ENCODE data around the gene DRC3. TPM values are rescaled to one million over a fixed set of nuclear protein-coding genes. Genes with fewer than 3 reads are reported as not detected.

Gene DRC3
- total RNA-seq, 3 donors from 2014 or later = 1.0 to 3.3 (median 1.4) TPM

- Histone ChIP-seq H3K4me1 (ENCODE audit: low read depth) (no peaks in the 10 kb centered on the region), H3K36me3 (ENCODE audit: low read depth) (no peaks in the 10 kb centered on the region), H3K4me3 (no peak overlapping the region), H3K9me3 (no peaks in the 10 kb centered on the region)
- DNase-seq = no peak
- ATAC-seq = no peak
- intact Hi-C loops (cut with DNase I, micrococcal nuclease) = no loop called here
- TF ChIP-seq CTCF (IDR thresholded peaks at IDR 0.05) = no peak
Observed at GRCh38 chr17:18014006-18014405, 41.3 kb downstream of the DRC3 start.

DNA sequence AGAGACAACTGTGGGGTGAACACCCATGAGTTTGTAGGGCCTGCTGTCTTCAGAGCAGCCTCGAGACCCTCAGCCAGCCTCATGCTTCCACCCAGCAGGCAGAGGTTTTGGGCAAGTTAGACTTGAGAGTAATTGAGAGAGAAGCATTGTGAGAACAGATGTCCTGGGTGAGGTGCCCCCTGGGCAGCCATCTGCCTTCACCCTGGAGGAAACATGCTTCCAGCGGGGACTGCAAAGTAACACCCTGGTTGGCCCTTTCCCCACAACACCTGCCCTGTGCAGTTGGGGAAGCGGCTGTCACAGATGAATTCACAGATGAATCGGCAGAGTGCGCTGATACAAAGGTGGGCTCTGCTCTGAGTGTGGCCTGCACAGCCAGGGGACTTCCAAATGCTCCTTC is 42.9 kb downstream of the DRC3 start:
- intact Hi-C loops (cut with DNase I, micrococcal nuclease) = no loop called here
- TF ChIP-seq CTCF (IDR thresholded peaks at IDR 0.05) = no peak
- DNase-seq = no peak
- H3K36me3 ChIP-seq (ENCODE audit: low read depth) = no peaks in the 10 kb centered on the region
- no peaks in the 10 kb centered on the region for H3K9me3 ChIP-seq
- no peak for ATAC-seq
- H3K4me3 ChIP-seq = no peak overlapping the region
- H3K4me1 ChIP-seq (ENCODE audit: low read depth) = no peaks in the 10 kb centered on the region

DNA sequence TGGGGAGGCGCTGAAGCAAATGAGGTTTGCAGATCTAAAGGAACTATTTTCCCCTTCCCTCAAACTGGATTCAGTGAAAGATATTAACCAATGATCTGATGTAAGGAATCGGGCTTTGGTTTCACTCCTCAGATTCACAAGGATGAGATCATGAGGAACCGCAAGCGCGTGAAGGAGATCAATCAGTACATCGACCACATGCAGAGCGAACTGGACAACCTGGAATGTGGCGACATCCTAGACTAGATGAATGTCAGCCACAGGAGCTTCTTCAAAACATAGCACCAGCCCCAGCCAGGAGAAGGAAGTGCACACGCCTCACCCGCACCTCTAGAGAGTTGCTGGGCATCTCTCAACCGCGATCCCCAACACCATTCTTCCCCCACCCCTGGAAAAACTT is 43.8 kb downstream of the DRC3 start:
- no peak overlapping the region for H3K4me3 ChIP-seq
- H3K9me3 ChIP-seq = no peaks in the 10 kb centered on the region
- intact Hi-C loops (cut with DNase I, micrococcal nuclease) = no loop called here
- TF ChIP-seq CTCF (IDR thresholded peaks at IDR 0.05) = no peak
- no peaks in the 10 kb centered on the region for H3K36me3 ChIP-seq (ENCODE audit: low read depth)
- no peaks in the 10 kb centered on the region for H3K4me1 ChIP-seq (ENCODE audit: low read depth)
- DNase-seq (no peak), ATAC-seq (no peak)

DNA sequence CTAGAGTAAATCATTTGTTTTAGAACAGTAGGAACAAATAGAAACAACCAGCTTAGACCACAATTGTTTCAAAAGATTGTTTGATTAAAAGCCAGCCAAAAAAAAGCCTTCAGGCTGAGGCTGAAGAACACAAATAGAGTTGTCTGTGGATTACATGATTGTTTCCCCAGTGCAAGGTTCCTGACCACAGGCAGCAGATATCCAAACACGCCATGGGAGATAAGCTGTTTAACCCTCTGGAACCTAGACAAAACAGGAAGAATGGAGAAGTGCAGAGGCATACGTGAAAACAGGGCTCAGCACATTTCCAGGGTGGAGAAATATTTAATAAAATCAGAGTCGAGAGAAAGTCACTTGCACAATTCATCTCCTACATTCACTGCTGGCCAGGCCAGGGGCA is 45.3 kb downstream of the DRC3 start:
- DNase-seq = no peak
- no peak for TF ChIP-seq CTCF (IDR thresholded peaks at IDR 0.05)

DNA sequence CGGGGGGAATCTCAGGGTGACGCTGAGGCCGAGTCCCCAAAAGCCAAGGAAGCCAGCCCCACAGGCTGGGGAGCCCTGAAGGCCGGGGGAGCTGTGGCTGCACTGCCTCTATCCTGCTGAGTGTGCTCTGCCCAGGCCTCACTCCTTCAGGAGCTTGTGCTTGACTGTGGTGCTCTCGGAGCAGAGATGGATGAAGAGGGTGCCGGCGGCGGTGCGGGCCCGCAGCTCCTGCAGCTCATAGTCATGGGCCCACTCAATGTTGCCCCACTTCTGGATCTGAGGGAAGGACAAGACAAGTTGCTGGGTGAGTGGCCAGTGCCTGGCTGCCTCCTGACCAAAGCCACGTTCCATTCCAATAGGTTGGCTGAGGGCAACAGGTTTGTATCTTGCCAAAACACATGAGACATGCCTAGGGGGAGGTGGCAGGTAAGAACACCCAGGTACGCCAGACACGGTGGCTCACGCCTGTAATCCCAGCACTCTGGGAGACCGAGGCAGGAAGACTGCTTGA is 45.8 kb downstream of the DRC3 start:
- intact Hi-C loops (cut with DNase I, micrococcal nuclease) = no loop called here
- no peaks in the 10 kb centered on the region for H3K36me3 ChIP-seq (ENCODE audit: low read depth)
- DNase-seq = no peak
- ATAC-seq = no peak
- no peak overlapping the region for H3K4me3 ChIP-seq
- TF ChIP-seq CTCF (IDR thresholded peaks at IDR 0.05) = no peak
- no peaks in the 10 kb centered on the region for H3K9me3 ChIP-seq
- no peaks in the 10 kb centered on the region for H3K4me1 ChIP-seq (ENCODE audit: low read depth)

More for the DNA sequence above, 45.3 kb downstream of the DRC3 start:
- Histone ChIP-seq H3K9me3 (no peaks in the 10 kb centered on the region), H3K4me1 (ENCODE audit: low read depth) (no peaks in the 10 kb centered on the region), H3K36me3 (ENCODE audit: low read depth) (no peaks in the 10 kb centered on the region), H3K4me3 (no peak overlapping the region)
- intact Hi-C loops (cut with DNase I, micrococcal nuclease) = no loop called here
- no peak for ATAC-seq

DNA sequence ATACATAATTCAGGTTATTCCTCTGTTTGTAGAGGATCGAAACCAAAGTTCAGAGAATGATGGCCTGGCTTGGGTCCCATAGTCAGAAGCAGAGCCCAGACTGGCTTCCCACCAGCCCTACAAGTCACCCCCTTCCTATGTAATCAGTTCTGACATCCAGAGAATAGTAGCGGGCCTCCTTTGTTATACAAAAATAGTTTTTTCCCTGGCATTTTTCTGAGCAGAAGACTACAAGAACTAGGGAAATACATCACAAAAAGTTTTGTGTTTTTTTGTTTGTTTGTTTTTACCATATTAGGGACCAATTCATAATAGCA is 47.1 kb downstream of the DRC3 start:
- Histone ChIP-seq H3K9me3 (no peaks in the 10 kb centered on the region), H3K4me1 (ENCODE audit: low read depth) (no peaks in the 10 kb centered on the region), H3K36me3 (ENCODE audit: low read depth) (no peaks in the 10 kb centered on the region), H3K4me3 (no peak overlapping the region)
- DNase-seq (no peak), ATAC-seq (no peak)
- no peak for TF ChIP-seq CTCF (IDR thresholded peaks at IDR 0.05)
- intact Hi-C loops (cut with DNase I, micrococcal nuclease) = loop anchor here in 1 of 2 donors (10.0 kb wide), 1 partner anchor 135 kb away; no protein-coding TSS in a partner anchor

Measured in mucosa of descending colon (tissue), 3 donors.